HL-60/S4 (cell line): Measurements from ENCODE around the gene ATP6V0D1.
"Not testable (repeated sequence)": the region's sequence is repeated elsewhere in the genome, so short reads cannot be mapped to it uniquely, and the experiment has no call there.

Experiments used
- in situ Hi-C: fragments of 300-500 bp; cut with MboI; formaldehyde crosslinking; loops from 2 replicates; pipeline ENCODE4 v1.14.3; 2022; ENCODE audit warnings: low sequenced_read_pairs

Gene ATP6V0D1

DNA sequence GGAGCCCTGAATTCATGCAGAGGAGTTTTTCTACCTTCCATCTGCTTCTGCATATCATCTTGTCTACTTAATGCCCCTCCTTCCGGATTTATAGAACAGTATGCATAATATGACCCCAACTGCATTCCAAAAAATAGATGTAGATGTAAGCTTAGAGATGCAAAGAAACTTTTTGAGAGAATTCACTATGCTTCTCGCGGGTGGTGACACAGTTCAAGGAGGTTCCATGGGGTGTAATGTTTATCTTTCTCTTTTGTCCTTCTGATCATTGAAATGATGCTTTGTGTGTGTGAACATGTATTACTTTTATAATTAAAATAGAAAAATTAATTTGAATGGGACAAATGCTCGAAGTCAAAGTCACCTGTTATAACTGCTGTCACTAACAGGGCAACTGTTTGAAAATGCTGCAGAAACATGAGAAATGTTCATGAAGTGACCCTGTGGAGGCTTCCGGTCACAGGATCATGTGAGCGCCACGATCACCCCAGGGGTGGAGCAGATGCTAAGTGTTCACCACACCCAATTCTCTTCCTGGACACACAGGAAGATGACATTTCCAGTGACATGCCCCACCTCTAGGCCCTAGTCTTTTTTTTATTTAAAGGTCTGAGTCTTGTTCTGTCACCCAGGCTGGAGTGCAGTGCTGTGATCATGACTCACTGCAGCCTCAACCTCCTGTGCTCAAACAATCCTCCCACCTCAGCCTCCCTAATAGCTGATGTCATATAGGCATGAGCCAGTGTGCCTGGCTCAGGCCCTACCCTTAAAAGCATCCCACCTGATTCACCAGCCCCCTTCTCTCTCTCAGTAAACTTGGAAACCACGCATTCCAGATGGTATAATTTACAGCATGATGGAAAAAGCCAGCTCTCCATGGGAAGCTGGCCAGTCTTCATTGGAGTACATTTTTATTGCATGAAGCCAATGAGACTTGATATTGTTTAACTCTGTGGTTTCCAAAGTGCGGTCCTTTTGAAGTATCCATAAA is 23.4 kb upstream of the ATP6V0D1 start:
- in situ Hi-C loops: no loop called here

DNA sequence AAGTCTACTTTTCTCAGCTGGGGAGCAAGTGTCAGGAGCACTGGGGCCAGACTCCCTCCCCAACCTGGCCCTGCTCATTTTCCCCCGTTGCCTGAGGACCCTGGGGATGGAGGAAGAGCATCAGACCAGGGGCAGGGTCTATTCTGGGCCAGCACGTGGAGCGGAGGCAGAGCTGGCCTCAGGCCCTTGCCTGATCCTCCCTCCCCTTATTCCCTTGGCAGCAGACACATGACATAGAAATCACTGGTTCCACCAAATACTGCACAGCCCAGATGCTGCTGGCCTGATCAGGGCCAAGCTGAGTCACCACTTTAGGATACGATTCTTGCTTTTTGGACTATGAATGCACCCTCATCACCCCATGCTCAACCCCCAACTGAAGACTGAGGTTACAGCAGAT is 18.1 kb upstream of the ATP6V0D1 start:
- in situ Hi-C loops: no loop called here

DNA sequence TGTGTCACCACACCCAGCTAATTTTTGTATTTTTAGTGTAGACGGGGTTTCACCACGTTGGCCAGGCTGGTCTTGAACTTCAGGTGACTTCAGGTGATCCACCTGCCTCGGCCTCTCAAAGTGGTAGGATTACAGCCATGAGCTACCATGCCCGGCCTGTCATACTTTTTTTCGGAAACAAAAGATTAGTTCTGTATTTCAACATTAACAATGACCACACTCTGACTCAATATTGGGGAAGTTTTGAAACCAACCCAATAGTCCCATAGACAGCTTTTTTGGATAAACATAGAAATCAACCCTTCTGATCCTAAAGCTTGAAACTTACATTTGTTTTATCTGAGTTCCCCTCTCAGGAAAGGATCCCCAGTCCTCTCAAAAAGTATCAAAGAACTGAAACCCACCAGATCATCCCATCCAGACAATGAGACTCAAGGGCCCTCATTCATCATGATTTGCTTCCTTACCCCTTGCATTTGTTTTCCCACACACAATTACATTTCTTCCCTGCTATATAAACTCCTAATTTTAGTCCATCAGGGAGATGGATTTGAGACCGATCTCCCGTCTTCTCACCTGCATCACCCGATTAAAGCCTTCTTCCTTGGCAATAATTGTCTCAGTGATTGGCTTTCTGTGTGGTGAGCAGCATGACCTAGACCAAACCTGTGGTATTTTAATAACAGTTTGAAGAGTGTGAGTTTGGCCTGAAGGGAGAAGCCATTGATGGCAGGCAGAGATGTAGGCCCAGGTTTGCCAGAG is 9.6 kb upstream of the ATP6V0D1 start:
- in situ Hi-C loops: no loop called here

DNA sequence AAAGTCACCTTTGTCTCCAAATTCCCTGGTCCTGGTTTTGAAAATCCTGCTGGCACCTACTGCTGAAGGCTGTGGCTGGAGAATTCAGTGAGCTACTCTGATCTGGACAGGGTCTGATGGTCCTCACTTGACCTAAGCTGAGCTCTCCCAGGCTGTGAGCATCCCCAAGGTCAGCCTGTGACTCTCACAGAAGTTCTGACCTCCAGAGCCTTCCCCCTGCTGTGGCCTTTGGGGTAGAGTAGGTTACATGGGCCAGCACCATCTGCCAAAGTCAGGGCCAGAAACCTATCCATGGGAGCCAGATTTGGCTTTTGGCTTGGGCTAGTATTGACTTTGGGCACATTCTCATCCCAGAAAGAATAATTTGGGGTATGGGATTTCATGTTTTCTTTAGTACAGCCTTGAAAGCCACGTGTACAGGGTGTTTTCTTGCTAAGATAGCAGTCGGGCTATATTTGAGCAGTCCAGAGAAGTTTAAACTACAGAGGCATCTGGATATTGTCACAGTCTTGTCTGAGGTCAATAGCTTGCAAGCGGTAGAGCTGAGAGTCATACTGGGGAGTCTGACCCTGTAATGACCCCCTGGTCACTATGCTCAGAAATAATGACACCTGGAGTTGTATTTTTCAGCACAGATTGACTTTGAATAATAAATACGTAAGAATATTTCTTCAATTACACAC is 8.6 kb upstream of the ATP6V0D1 start:
- in situ Hi-C loops: no loop called here

DNA sequence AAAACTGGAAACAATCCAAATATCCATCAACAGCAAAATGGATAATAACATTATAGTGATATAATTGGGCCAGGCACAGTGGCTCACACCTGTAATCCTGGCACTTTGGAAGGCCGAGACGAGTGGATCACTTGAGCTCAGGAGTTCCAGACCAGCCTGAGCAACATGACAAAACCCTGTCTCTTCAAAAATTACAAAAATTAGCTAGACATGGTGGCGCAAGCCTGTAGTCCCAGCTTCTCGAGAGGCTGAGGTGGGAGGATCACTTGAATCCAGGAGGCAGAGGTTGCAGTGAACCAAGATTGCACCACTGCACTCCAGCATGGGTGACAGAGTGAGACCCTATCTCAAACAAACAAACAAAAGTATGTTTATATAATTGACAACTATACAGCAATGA is 6.6 kb upstream of the ATP6V0D1 start:
- in situ Hi-C loops: not testable (repeated sequence)

DNA sequence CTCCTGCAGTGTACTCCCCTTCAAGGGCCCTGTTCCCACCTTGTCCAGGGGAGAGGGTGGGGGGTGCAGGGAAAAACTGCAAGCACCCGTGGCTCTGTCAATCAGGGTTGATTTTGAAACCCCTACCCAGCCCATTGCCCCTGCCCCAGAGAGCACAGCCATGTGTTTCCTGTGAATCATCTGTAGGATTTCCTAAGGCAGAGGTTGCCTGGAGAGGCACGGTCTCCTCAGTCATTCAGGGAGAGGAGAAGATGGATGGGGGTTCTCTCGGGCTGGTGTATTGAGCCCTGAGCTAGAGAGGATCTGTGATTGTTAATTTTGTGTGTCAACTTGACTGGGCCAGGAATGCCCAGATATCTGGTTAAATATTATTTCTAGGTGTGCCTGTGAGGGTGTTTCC is 5.8 kb upstream of the ATP6V0D1 start:
- in situ Hi-C loops: no loop called here

DNA sequence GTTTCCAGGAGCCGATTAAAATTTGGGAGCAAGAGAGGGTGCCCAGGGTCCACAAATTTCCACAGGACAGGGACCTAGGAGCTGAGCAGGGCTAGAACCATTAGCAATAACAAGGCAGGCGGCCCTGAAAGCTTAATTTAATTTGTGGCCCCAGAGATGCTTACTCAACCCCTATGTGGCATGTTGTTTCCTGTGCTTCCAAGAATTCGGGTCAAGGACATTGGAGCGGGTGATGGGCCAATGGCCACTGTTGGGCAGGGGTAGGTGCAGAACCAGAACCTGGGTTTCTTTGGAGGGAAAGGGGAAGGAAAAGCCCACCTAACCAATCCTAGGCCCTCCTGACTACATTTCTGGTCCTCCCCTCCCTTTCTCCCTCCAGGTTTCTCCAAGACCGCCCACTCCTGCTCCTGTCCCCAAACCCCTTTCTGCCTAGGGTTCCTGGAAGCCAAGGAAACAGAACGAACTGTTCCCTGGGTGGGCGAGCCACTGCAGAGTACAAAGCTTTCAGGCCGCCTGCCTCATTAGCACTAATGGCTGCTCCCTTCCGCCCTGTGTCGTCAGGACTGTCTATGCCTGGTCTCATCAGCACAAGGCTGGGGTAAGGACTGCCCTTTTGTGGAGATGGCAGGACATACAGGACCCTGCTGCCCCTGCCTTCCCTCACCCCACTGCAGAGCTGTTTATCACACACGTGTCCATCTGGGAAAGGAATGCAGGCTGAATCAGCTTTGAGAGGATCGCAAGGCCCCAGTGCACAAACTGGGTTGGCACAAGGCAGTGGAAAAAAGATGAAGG is 3.0 kb upstream of the ATP6V0D1 start:
- in situ Hi-C loops: no loop called here

DNA sequence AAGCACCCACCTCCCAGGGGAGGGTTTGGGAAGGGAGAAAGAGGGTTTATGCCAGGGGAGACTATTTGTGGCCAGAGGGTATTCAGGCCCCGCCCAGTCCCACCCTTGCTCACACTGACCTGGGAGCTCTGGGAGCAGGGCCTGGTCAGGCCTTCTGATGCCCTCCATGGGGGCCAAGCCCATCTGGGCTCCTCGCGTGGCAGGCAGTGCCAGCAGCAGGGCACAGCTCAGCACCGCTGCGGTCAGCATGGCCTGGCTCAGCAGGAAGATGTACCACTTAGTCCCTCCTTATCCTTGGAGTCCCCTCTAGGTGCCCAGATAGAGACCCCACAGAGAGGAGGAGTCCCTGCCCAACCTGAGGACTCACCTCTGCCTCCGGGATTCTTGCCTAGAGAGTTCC is 2.2 kb upstream of the ATP6V0D1 start, which contains the start of gene AGRP:
Gene AGRP (minus strand): TSS at position 398 of the 400 bp plus-strand sequence. CDS start 149 bp downstream, at position 249.
- in situ Hi-C loops: no loop called here

DNA sequence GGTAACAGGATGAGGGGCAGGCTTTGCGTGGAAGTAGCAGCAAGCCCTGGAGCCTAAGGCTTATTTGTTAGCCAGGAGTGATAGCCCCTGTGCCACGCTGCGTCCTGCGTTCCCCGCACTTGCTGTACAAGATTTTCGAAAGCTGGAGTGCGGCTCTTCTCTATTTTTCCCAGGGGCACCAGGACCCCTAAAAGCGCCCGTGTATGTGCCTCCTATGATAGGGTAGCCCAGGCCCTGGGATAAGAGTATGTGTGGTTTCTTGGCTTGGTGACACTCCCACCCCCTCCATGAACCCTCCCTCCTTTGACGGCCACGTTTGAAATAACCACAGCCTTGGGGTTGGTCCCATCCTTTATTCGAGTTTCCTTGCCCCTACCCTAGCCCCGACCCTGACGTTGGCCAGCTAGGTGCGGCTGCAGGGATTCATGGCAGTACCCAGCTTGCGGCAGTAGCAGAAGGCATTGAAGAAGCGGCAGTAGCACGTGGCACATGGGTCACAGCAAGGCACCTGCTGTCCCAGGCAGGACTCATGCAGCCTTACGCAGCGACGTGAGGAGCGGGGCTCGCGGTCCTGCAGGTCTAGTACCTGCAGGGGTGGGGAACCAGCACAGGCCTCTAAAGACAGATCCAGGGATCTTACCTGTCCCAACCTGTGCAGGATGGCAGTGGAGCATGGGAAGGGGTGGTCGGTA is 1.4 kb upstream of the ATP6V0D1 start:
- in situ Hi-C loops: no loop called here

DNA sequence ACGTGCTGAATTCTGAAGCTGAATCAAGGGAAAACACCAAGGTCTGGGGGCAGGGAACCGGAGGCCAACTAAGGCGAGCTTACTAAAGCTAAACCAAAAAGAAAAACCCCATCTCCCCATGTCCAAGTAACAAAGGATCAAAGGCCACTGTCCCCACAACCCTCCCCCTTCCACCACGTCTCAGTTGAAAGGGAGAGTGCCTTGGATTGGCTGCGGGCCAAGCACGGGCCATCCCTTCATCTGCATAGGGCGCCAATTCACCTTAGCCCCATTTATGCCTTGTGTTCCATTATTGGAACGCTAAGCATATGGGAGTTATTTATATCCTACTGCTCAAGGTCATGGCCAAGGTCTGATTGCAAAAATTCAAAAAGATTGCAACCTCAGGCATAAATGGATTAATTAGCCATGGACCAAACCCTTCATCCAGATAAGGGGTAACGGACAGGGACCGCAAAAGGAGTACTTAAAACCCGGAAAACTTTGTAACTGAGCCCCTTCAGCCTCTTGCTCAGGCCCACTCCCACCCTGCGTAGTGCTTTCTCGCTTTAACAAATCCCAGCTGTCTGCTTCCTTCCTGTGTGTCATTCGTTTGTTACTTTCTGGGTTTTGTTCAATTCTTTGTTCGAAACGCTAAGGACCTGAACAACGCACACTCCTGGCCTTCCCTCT is 740 bp upstream of the ATP6V0D1 start:
- in situ Hi-C loops: no loop called here

DNA sequence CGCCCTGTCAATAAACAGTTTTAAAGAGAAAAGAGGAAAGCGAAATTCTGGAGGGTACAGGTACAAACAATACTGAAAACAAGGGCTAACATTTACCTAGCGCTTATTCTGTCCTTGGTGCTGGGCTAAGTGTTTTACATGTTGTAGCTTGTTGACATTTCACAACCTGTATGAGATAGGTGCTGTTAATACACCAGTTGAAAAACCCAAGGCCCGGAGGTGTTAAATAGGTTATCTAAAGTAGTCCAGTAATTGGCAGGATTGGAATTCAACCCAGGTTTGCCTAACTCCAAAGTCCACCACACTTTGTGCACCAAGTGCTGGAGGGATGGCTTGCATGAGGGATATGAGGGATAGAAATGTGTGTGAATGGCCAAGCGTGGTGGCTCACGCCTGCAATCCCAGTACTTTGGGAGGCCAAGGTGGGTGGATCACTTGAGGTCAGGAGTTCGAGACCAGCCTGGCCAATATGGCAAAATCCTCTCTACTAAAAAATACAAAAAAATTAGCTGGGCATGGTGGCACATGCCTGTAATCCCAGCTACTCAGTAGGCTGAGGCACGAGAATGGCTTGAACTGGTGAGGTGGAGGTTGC is 2.9 kb downstream of the ATP6V0D1 start:
- in situ Hi-C loops: no loop called here

DNA sequence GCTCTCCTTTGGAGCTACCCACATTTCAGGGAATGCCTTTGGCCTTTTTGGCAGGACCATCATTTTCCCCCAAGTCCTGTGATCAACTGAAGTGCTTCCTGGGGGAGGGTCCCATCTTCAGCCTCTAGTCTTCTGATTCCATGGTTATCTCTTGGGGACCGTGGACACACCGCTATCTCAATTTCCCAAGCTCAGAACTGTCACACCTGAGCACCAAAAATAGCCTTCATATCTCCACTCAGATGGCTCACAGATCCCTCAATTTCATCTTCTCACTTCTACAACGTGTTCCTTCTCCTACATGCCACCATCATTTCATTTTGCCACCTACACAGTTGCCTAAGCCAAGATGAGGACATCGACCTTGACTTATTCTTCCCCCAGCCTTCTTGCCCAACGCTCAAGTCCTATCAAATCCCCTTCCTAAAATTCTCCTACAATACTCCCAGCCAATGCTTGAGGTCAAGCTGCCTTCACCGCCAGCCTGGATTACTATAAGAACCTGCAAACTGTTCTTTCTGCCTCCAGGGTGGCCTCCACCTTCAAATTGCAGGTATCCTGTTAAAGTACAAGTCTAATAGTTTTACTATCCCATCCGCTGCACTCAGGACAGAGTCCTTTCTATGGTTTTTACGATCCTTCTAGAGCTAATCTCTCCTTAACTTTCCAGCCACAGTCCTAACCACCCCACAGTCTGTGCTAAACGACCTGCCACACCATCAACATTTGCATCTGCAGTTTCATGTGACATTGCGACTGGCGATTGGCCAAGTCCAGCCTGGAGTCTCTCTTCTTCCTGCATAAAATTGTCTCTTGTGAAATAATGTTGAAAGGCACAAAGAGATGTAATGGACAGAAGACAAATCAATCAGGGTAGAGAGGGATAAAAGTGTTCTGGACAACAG is 6.2 kb downstream of the ATP6V0D1 start:
- in situ Hi-C loops: loop anchor here (25.0 kb wide), 1 partner anchor 513 kb away; the partner anchor contains the start of gene CES3

DNA sequence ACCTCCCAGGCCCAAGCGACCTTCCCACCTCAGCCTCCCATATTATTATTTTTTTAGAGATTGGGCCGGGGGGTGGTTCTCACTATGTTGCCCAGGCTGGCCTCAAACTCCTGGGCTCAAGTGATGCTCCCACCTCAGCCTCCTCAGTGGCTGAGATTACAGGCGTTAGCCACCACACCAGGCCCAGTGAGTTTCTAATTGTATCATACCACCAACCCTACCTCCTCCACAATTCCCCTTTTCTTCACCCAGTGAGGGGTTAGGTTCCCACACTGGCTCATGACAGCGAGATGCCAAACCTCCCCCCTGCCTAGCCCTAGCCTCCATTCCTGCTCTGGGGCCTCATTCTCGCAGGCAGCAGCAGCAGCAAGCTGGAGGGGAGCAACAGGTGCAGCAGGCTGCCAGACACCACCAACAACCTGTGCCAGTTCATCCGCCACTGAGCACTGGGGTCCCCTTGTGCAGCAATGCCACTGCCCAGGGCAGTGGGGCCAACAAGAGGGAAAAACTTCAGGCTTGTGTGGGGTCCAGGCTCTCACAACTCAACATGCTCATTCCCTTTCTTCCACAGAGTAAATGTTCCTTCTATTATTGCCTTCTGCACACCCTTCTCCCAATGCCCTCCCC is 9.1 kb downstream of the ATP6V0D1 start:
- in situ Hi-C loops: loop anchor here (25.0 kb wide), 1 partner anchor 510 kb away; the partner anchor contains the start of gene CES3

DNA sequence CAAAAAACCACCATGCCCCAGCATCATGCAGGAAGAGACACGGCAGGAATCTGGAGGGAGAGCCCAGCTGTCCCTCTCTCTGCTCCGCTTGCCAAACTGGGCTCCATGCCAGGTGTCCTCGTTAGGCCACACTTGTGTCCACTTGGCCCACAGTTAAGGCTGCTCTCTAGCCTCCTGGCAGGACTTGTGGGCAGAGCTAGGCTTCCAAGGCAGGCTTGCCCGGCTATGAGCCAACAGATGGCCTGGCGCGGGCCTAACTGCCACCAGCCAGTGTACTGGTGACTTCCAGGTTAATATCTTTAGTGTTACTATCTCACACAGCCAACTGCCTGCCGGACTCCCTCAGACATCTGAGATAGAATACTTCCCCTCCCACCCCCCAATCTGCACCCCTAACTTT is 10.6 kb downstream of the ATP6V0D1 start:
- in situ Hi-C loops: loop anchor here (25.0 kb wide), 1 partner anchor 508 kb away; the partner anchor contains the start of gene CES3

DNA sequence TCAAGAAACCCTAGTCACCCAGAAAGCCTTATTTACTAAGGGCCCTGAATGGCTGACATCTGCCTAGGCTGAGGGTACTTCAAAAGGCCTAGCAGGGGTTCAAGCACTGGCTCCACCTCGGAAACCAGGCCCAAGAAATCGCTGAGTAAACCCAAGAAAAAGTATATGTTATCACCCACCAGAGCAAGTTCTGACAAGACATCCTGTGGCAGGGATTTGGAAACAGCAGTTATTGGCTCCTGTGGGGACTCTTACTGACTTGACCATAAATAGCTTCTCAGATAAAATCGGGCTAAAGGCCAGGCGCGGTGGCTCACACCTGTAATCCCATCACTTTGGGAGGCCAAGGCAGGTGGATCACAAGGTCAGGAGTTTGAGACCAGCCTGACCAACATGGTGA is 12.2 kb downstream of the ATP6V0D1 start:
- in situ Hi-C loops: loop anchor here (25.0 kb wide), 1 partner anchor 506 kb away; the partner anchor contains the start of gene CES3

DNA sequence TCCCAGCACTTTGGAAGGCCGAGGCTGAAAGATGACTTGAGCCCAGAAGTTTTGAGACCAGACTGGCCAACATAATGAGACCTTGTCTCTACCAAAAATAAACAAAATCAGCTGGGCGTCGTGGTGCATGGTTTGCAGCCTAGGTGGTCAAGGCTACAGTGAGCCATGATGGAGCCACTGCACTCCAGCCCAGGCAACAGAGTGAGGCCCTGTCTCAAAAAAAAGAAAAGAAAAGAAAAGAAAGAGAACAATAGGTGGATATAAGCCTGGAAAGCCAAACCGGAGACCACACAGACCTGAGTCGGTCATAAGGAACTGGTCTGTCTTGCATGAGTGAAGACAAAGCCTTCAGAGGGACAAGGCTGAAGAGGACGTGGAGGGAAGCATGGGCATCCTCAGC is 14.4 kb downstream of the ATP6V0D1 start:
- in situ Hi-C loops: loop anchor here (25.0 kb wide), 1 partner anchor 504 kb away; the partner anchor contains the start of gene CES3

DNA sequence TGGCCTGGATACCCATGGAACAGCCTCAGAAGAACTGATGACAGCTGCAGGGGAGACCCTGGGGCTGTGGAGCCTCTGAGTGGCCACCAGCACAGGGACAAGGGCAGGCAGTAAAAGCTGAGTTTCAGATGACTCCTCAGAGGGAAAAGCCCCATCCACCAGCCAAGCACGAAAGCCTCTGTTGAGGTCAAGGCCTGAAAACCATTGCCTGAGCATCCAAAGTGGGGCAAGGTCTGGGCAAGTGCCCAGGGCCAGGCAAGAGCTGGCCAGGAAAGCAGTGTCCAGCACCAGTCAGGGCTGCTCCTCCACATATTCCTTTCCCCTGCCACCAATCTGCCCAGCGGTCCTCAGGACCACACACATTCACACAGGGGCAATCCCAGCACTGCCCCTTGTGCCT is 16.4 kb downstream of the ATP6V0D1 start:
- in situ Hi-C loops: loop anchor here (25.0 kb wide), 1 partner anchor 502 kb away; the partner anchor contains the start of gene CES3
